CD14-positive monocyte (primary cell): ENCODE data around the gene MKLN1. TPM values are rescaled to one million over a fixed set of nuclear protein-coding genes. Genes with fewer than 3 reads are reported as not detected.
A peak's percentile ranks its signal among the peaks of the same experiment; 100 is the strongest.

Experiments
- DNase-seq, 3 donors: peaks; one replicate each; pipeline ENCODE4 v3.0.0-alpha.2; 2011 to 2022
- H2AFZ ChIP-seq: 2 replicates; pipeline ENCODE4 v1.6.0; 2012; ENCODE audit warnings: mild to moderate bottlenecking, low read depth, low read length, inconsistent platforms; ENCODE audit not compliant: insufficient read depth, poor library complexity, severe bottlenecking
- H3K27ac ChIP-seq, 2 donors: 1 replicate in 1 of 2; 2 replicates in 1 of 2; pipeline ENCODE4 v1.5.1; 2012 to 2013; ENCODE audit warnings: low read length in 2 of 2, control low read depth in 1 of 2, inconsistent platforms in 1 of 2, low read depth in 1 of 2, mild to moderate bottlenecking in 1 of 2
- H3K27me3 ChIP-seq, 2 donors: one replicate each; pipeline versions ENCODE4 v1.6.0 to v1.6.1; 2011 to 2013; ENCODE audit warnings: low read length in 2 of 2; ENCODE audit not compliant: control insufficient read depth in 2 of 2, insufficient read depth in 2 of 2
- H3K36me3 ChIP-seq, 2 donors: replicated peaks in 1 of 2; 1 replicate in 1 of 2; 2 replicates in 1 of 2; pipeline versions ENCODE4 v1.5.1 to v1.6.1; 2012 to 2013; ENCODE audit warnings: low read length in 2 of 2, control low read depth in 1 of 2, inconsistent platforms in 1 of 2, mild to moderate bottlenecking in 1 of 2; ENCODE audit not compliant: insufficient read depth in 2 of 2, control insufficient read depth in 1 of 2
- H3K4me1 ChIP-seq, 2 donors: 1 replicate in 1 of 2; 2 replicates in 1 of 2; pipeline versions ENCODE4 v1.5.1 to v1.6.1; 2012 to 2013; ENCODE audit warnings: low read length in 2 of 2, control low read depth in 1 of 2, inconsistent platforms in 1 of 2, mild to moderate bottlenecking in 1 of 2, moderate library complexity in 1 of 2; ENCODE audit not compliant: insufficient read depth in 2 of 2, control insufficient read depth in 1 of 2
- H3K4me2 ChIP-seq: replicated peaks from 2 replicates; pipeline ENCODE3; 2012; ENCODE audit warnings: low read length, moderate library complexity, mild to moderate bottlenecking; ENCODE audit not compliant: poor library complexity, severe bottlenecking; ENCODE audit errors: extremely low read depth
- H3K4me3 ChIP-seq, 3 experiments: fragments of 200-600 bp in 1 of 3; sonication (generic) in 1 of 3; replicated peaks in 1 of 3; 1 replicate in 2 of 3; 2 replicates in 1 of 3; pipeline ENCODE4 v1.5.1; 2011 to 2013; ENCODE audit warnings: low read length in 3 of 3, mild to moderate bottlenecking in 3 of 3, control low read depth in 2 of 3, low read depth in 2 of 3, inconsistent platforms in 1 of 3, moderate library complexity in 1 of 3
- H3K79me2 ChIP-seq: 2 replicates; pipeline ENCODE4 v1.6.0; 2012; ENCODE audit warnings: mild to moderate bottlenecking, control low read depth, inconsistent platforms, low read length, moderate library complexity; ENCODE audit not compliant: insufficient read depth
- H3K9ac ChIP-seq: 2 replicates; pipeline ENCODE4 v1.6.0; 2017; ENCODE audit warnings: low read length, mild to moderate bottlenecking; ENCODE audit not compliant: insufficient read depth, poor library complexity, severe bottlenecking
- H3K9me3 ChIP-seq, 2 donors: replicated peaks in 1 of 2; 1 replicate in 1 of 2; 2 replicates in 1 of 2; pipeline versions ENCODE4 v1.5.1 to v1.6.1; 2012 to 2013; ENCODE audit warnings: low read length in 2 of 2, control low read depth in 1 of 2; ENCODE audit not compliant: control insufficient read depth in 1 of 2, insufficient read depth in 1 of 2
- H4K20me1 ChIP-seq: 2 replicates; pipeline ENCODE4 v1.6.0; 2012; ENCODE audit warnings: mild to moderate bottlenecking, low read length, control low read depth, moderate library complexity; ENCODE audit not compliant: insufficient read depth
- H3K27ac Mint-ChIP-seq, 7 donors: one replicate each; pipeline ENCODE4 v1.8.0; 2020; ENCODE audit warnings: mild to moderate bottlenecking in 7 of 7, mixed read lengths in 7 of 7, moderate library complexity in 6 of 7, inconsistent platforms in 2 of 7
- H3K27me3 Mint-ChIP-seq, 3 donors: one replicate each; pipeline ENCODE4 v1.8.0; 2021 to 2022; ENCODE audit warnings: low read depth in 3 of 3, mild to moderate bottlenecking in 3 of 3, mixed read lengths in 3 of 3, moderate library complexity in 3 of 3, inconsistent platforms in 1 of 3
- H3K36me3 Mint-ChIP-seq, 2 donors: one replicate each; pipeline ENCODE4 v1.8.0; 2020; ENCODE audit warnings: mixed read lengths in 2 of 2, inconsistent platforms in 1 of 2, mild to moderate bottlenecking in 1 of 2
- H3K4me1 Mint-ChIP-seq: one replicate; pipeline ENCODE4 v1.8.0; 2020; ENCODE audit warnings: mild to moderate bottlenecking, mixed read lengths
- H3K4me3 Mint-ChIP-seq, 2 donors: one replicate each; pipeline ENCODE4 v1.8.0; 2020; ENCODE audit warnings: mild to moderate bottlenecking in 2 of 2, mixed read lengths in 2 of 2, moderate library complexity in 1 of 2
- H3K9me3 Mint-ChIP-seq, 7 donors: one replicate each; pipeline ENCODE4 v1.8.0; 2020 to 2022; ENCODE audit warnings: mixed read lengths in 7 of 7, mild to moderate bottlenecking in 6 of 7, moderate library complexity in 6 of 7, inconsistent platforms in 2 of 7
- CTCF ChIP-seq: fragments of 200-600 bp; IDR thresholded peaks from one replicate; pipeline ENCODE4 v1.8.0; 2022; ENCODE audit warnings: antibody characterized with exemption, mild to moderate bottlenecking
- WGBS: methylation state at CpG from one replicate; pipeline ENCODE4 v1.1.5; 2013; ENCODE audit warnings: missing lambda C conversion rate; ENCODE audit not compliant: insufficient coverage; 5-methylcytosine and 5-hydroxymethylcytosine counted together
- intact Hi-C, 2 donors: fragments of 100-400 bp; cut with micrococcal nuclease; formaldehyde crosslinking; loops; one replicate each; pipeline versions ENCODE4 v1.15.0 to v1.15.1; 2023
- polyA plus RNA-seq, 3 donors: library from polyadenylated mRNA; depleted of rRNA in 1 of 3; unstranded in 2 of 3; stranded (reverse) in 1 of 3; fragments of 300-500 nt in 2 of 3; fragments of >200 nt in 1 of 3; fragmentation: Illumina TruSeq in 2 of 3; gene quantifications; 1 replicate in 2 of 3; 2 replicates in 1 of 3; pipeline ENCODE4 v1.2.3, GENCODE V29; 2012 to 2021

MKLN1 gene
- polyA plus RNA-seq, 3 donors = 12.2 to 18.5 (median 17.2) TPM

- Mint-ChIP-seq H3K27me3 (peaks cover 0 to 3% (median 0%) of the 10 kb centered on the region in 3 donors), H3K27ac (no peak overlapping the region), H3K4me3 (no peak overlapping the region), H3K4me1 (no peaks in the 10 kb centered on the region), H3K9me3 (peaks cover 7 to 14% (median 10%) of the 10 kb centered on the region in 7 donors), H3K36me3 (peaks cover 0 to 6% of the 10 kb centered on the region in 2 donors)
- H3K4me3 ChIP-seq = no peak overlapping the region
- WGBS = 98% methylated on average over 4 of the region's 5 CpGs
- H3K9ac ChIP-seq = no peak overlapping the region
- intact Hi-C loops = loop anchor here in 1 of 2 donors (10.0 kb wide), 1 partner anchor 64 kb away; no protein-coding TSS in a partner anchor
- no peaks in the 10 kb centered on the region for H3K79me2 ChIP-seq
- no peaks in the 10 kb centered on the region for H4K20me1 ChIP-seq
- TF ChIP-seq CTCF = no peak
- no peak overlapping the region for H3K27ac ChIP-seq
- H3K4me2 ChIP-seq = no peak overlapping the region
- no peak overlapping the region for H2AFZ ChIP-seq
- DNase-seq = no peak
- peaks cover 6 to 14% of the 10 kb centered on the region in 2 donors for H3K9me3 ChIP-seq
- no peaks in the 10 kb centered on the region for H3K27me3 ChIP-seq
- no peaks in the 10 kb centered on the region for H3K36me3 ChIP-seq
- H3K4me1 ChIP-seq = no peaks in the 10 kb centered on the region
These were observed 38.6 kb upstream of the MKLN1 start for GRCh38 chr7:131289051-131289450.

- H3K27me3 ChIP-seq = no peaks in the 10 kb centered on the region
- H3K4me2 ChIP-seq = no peak overlapping the region
- H3K36me3 ChIP-seq = no peaks in the 10 kb centered on the region
- H2AFZ ChIP-seq = no peak overlapping the region
- Mint-ChIP-seq H3K9me3 (peaks cover 7 to 13% (median 10%) of the 10 kb centered on the region in 7 donors), H3K4me3 (no peak overlapping the region), H3K27me3 (peaks cover 3% of the 10 kb centered on the region in 3 donors), H3K4me1 (no peaks in the 10 kb centered on the region), H3K36me3 (peaks cover 0 to 6% of the 10 kb centered on the region in 2 donors), H3K27ac (peak overlapping the region in 1 of 7 donors; percentile 57)
- no peaks in the 10 kb centered on the region for H3K79me2 ChIP-seq
- 100% methylated on average over 2 of the region's 4 CpGs for WGBS
- no peaks in the 10 kb centered on the region for H4K20me1 ChIP-seq
- H3K27ac ChIP-seq = no peak overlapping the region
- no peak for DNase-seq
- H3K9ac ChIP-seq = no peak overlapping the region
- H3K4me3 ChIP-seq = no peak overlapping the region
- H3K4me1 ChIP-seq = no peaks in the 10 kb centered on the region
- no peak for TF ChIP-seq CTCF
- intact Hi-C loops = no loop called here
- peaks cover 6 to 12% of the 10 kb centered on the region in 2 donors for H3K9me3 ChIP-seq
These were observed 35.4 kb upstream of the MKLN1 start for GRCh38 chr7:131292141-131292905.
